ENCODE data around the gene ABCF1.
"Not testable (repeated sequence)": the region's sequence is repeated elsewhere in the genome, so short reads cannot be mapped to it uniquely, and the experiment has no call there.

Gene ABCF1

GRCh38 chr6:30591008-30591407 is 19.8 kb downstream of the ABCF1 start:
- no peak overlapping the region for H3K4me3 ChIP-seq (ENCODE audit: low read length)
- no peak for DNase-seq
- H3K27ac ChIP-seq (ENCODE audit: low read length), result no peak overlapping the region
- no peak overlapping the region for H3K9ac ChIP-seq (ENCODE audit: low read length)
- H3F3A ChIP-seq (ENCODE audit: insufficient read depth, low read length), result peaks cover 6% of the 10 kb centered on the region; the same call in 1 of the 2 replicates
- H3K79me2 ChIP-seq (ENCODE audit: low read length), result peaks cover 36% of the 10 kb centered on the region; the same call in 1 of the 2 replicates
- no peak overlapping the region for H2AFZ ChIP-seq (ENCODE audit: low read length)
- no peak overlapping the region for H3K4me2 ChIP-seq (ENCODE audit: low read depth, low read length)
- no peaks in the 10 kb centered on the region for H3K4me1 ChIP-seq (ENCODE audit: low read length)
- no peaks in the 10 kb centered on the region; the same call in 1 of the 2 replicates for H3K36me3 ChIP-seq (replicated peaks; ENCODE audit: insufficient read depth, low read length)
- H3K9me2 ChIP-seq (replicated peaks; ENCODE audit: insufficient read depth, low read length), result no peaks in the 10 kb centered on the region
- no peak for TF ChIP-seq EZH2 (optimal IDR thresholded peaks at IDR 0.05; ENCODE audit: low read depth, low read length)
- no peak for TF ChIP-seq EZH2phosphoT487 (IDR thresholded peaks at IDR 0.05; ENCODE audit: low read length)
- TF ChIP-seq CTCF (IDR thresholded peaks at IDR 0.05; ENCODE audit: low read length), result no peak
- no peaks in the 10 kb centered on the region for H4K20me1 ChIP-seq (ENCODE audit: insufficient read depth, low read length)
- no peaks in the 10 kb centered on the region for H3K9me3 ChIP-seq (replicated peaks; ENCODE audit: insufficient read depth, low read length)
- H3K27me3 ChIP-seq (replicated peaks; ENCODE audit: insufficient read depth, low read length), result no peaks in the 10 kb centered on the region

- no peak for DNase-seq
- Histone ChIP-seq H3K27ac (ENCODE audit: low read length) (no peak overlapping the region), H3K4me1 (ENCODE audit: low read length) (no peaks in the 10 kb centered on the region), H3K9ac (ENCODE audit: low read length) (no peak overlapping the region), H3K4me3 (ENCODE audit: low read length) (no peak overlapping the region), H3K79me2 (ENCODE audit: low read length) (peaks cover 36% of the 10 kb centered on the region; the same call in 1 of the 2 replicates), H4K20me1 (ENCODE audit: insufficient read depth, low read length) (0 out of 2 replicates have a peak, but pooled peaks cover 2% of the 10 kb centered on the region), H3F3A (ENCODE audit: insufficient read depth, low read length) (peaks cover 11% of the 10 kb centered on the region), H2AFZ (ENCODE audit: low read length) (no peak overlapping the region), H3K4me2 (ENCODE audit: low read depth, low read length) (no peak overlapping the region), H3K9me2 (replicated peaks; ENCODE audit: insufficient read depth, low read length) (no peaks in the 10 kb centered on the region), H3K9me3 (replicated peaks; ENCODE audit: insufficient read depth, low read length) (no peaks in the 10 kb centered on the region), H3K27me3 (replicated peaks; ENCODE audit: insufficient read depth, low read length) (no peaks in the 10 kb centered on the region), H3K36me3 (replicated peaks; ENCODE audit: insufficient read depth, low read length) (no peaks in the 10 kb centered on the region; the same call in 1 of the 2 replicates)
- no peak for TF ChIP-seq EZH2 (optimal IDR thresholded peaks at IDR 0.05; ENCODE audit: low read depth, low read length)
- TF ChIP-seq EZH2phosphoT487 (IDR thresholded peaks at IDR 0.05; ENCODE audit: low read length), result no peak
- TF ChIP-seq CTCF (IDR thresholded peaks at IDR 0.05; ENCODE audit: low read length), result no peak
These were observed 21.0 kb downstream of the ABCF1 start for GRCh38 chr6:30592287-30592686.

- not testable (repeated sequence) for H3K36me3 ChIP-seq (replicated peaks; ENCODE audit: insufficient read depth, low read length); H4K20me1 ChIP-seq (ENCODE audit: insufficient read depth, low read length); H3K27me3 ChIP-seq (replicated peaks; ENCODE audit: insufficient read depth, low read length); H3K9ac ChIP-seq (ENCODE audit: low read length); H3K4me3 ChIP-seq (ENCODE audit: low read length); H3K27ac ChIP-seq (ENCODE audit: low read length); H3K9me2 ChIP-seq (replicated peaks; ENCODE audit: insufficient read depth, low read length); H3K9me3 ChIP-seq (replicated peaks; ENCODE audit: insufficient read depth, low read length); H3K4me1 ChIP-seq (ENCODE audit: low read length); H3K4me2 ChIP-seq (ENCODE audit: low read depth, low read length); H2AFZ ChIP-seq (ENCODE audit: low read length)
- Histone ChIP-seq H3K79me2 (ENCODE audit: low read length) (0 out of 2 replicates have a peak, but pooled peaks cover 10% of the 10 kb centered on the region), H3F3A (ENCODE audit: insufficient read depth, low read length) (peaks cover 51% of the 10 kb centered on the region)
- peak; percentile 71 for DNase-seq
- TF ChIP-seq CTCF (IDR thresholded peaks at IDR 0.05; ENCODE audit: low read length), result peak; percentile 80
These were observed 26.3 kb downstream of the ABCF1 start for GRCh38 chr6:30597315-30598144.

Data from MM.1S (cell line).